Esophagus muscularis mucosa (tissue), 4 donors: ENCODE data around the gene LRRN1. TPM values are rescaled to one million over a fixed set of nuclear protein-coding genes. Genes with fewer than 3 reads are reported as not detected.

Experiments
- DNase-seq: peaks from one replicate; pipeline ENCODE4 v3.0.0-alpha.2; 2017; ENCODE audit errors: extremely low spot score
- H3K27ac ChIP-seq, 4 donors: fragments of 200-600 bp; sonication (generic); replicated peaks in 1 of 4; 1 replicate in 3 of 4; 2 replicates in 1 of 4; pipeline ENCODE4 v1.5.1; 2016 to 2019; ENCODE audit warnings: mild to moderate bottlenecking in 1 of 4
- H3K27me3 ChIP-seq, 4 donors: fragments of 200-600 bp; sonication (generic); one replicate each; pipeline versions ENCODE4 v1.5.1 to v1.6.0; 2016 to 2019
- H3K36me3 ChIP-seq, 4 donors: fragments of 200-600 bp; sonication (generic); one replicate each; pipeline ENCODE4 v1.5.1; 2016 to 2019
- H3K4me1 ChIP-seq, 4 donors: fragments of 200-600 bp; sonication (generic); one replicate each; pipeline ENCODE4 v1.5.1; 2016 to 2019
- H3K4me3 ChIP-seq, 4 donors: fragments of 200-600 bp; sonication (generic); 1 replicate in 2 of 4; 2 replicates in 2 of 4; pipeline ENCODE4 v1.5.1; 2016 to 2019; ENCODE audit warnings: mild to moderate bottlenecking in 4 of 4, moderate library complexity in 1 of 4
- H3K9me3 ChIP-seq, 4 donors: fragments of 200-600 bp; sonication (generic); 1 replicate in 3 of 4; 2 replicates in 1 of 4; pipeline ENCODE4 v1.5.1; 2016 to 2019
- EP300 ChIP-seq: sonication (generic); formaldehyde crosslinking; IDR thresholded peaks from one replicate; pipeline ENCODE4 v1.6.1; 2017; ENCODE audit warnings: antibody characterized with exemption
- POLR2A ChIP-seq: fragments of 450-650 bp; IDR thresholded peaks from one replicate; pipeline ENCODE4 v1.6.1; 2017; ENCODE audit warnings: antibody characterized with exemption, moderate library complexity, mild to moderate bottlenecking, low read depth
- POLR2AphosphoS5 ChIP-seq, 2 donors: sonication (generic); formaldehyde crosslinking; IDR thresholded peaks; one replicate each; pipeline ENCODE4 v1.6.1; 2017; ENCODE audit warnings: antibody characterized with exemption in 2 of 2
- WGBS: methylation state at CpG from one replicate; pipeline ENCODE4 v1.1.5; 2018; 5-methylcytosine and 5-hydroxymethylcytosine counted together
- intact Hi-C: fragments of 100-400 bp; cut with DNase I; formaldehyde crosslinking; loops from one replicate; pipeline ENCODE4 v1.15.1; 2023
- total RNA-seq, 4 donors: library from RNA; depleted of rRNA; stranded (reverse); fragments of >200 nt; gene quantifications; one replicate each; pipeline versions ENCODE4 v1.1.0 to v1.2.1, GENCODE V29; 2016
- TF ChIP-seq, protein P1 (sequence below), 3 experiments: fragments of 200-600 bp in 2 of 3; fragments of 450-650 bp in 1 of 3; sonication (generic) in 2 of 3; IDR thresholded peaks; one replicate each; pipeline ENCODE4 v1.5.1; 2017 to 2019; ENCODE audit warnings: antibody characterized with exemption in 3 of 3, mild to moderate bottlenecking in 2 of 3, moderate library complexity in 1 of 3

LRRN1 gene
- total RNA-seq, 4 donors from 2014 or later = 0.83 to 4.6 (median 2.7) TPM

DNA sequence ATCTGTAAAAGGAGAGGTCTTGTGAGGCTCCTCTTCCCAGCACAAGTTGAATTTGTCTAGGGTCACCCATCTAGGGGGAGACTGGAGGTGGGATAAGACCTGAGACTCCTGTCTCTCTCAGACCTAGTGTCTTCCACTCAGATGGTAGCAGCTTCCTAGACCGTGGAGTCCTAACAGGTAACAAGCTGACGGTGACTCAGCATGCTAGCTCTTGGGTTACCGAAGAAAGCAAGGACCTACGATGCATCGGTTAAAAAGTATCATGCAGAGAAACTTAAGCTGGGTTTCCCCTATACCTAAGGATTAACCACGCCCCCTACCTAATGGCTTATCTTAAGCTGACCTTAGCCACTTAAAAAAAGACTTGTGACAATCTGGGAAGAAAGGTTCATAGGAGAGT is 7.6 kb downstream of the LRRN1 start:
- TF ChIP-seq POLR2AphosphoS5 (IDR thresholded peaks at IDR 0.05) (no peak), EP300 (no peak), POLR2A (no peak)
- TF ChIP-seq, protein P1, sequence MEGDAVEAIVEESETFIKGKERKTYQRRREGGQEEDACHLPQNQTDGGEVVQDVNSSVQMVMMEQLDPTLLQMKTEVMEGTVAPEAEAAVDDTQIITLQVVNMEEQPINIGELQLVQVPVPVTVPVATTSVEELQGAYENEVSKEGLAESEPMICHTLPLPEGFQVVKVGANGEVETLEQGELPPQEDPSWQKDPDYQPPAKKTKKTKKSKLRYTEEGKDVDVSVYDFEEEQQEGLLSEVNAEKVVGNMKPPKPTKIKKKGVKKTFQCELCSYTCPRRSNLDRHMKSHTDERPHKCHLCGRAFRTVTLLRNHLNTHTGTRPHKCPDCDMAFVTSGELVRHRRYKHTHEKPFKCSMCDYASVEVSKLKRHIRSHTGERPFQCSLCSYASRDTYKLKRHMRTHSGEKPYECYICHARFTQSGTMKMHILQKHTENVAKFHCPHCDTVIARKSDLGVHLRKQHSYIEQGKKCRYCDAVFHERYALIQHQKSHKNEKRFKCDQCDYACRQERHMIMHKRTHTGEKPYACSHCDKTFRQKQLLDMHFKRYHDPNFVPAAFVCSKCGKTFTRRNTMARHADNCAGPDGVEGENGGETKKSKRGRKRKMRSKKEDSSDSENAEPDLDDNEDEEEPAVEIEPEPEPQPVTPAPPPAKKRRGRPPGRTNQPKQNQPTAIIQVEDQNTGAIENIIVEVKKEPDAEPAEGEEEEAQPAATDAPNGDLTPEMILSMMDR (IDR thresholded peaks at IDR 0.05) = no peak
- Histone ChIP-seq H3K4me3 (no peak overlapping the region), H3K27me3 (no peaks in the 10 kb centered on the region), H3K4me1 (peaks cover 0 to 3% (median 0%) of the 10 kb centered on the region in 4 donors), H3K36me3 (no peaks in the 10 kb centered on the region), H3K9me3 (no peaks in the 10 kb centered on the region), H3K27ac (no peak overlapping the region)
- no peak for DNase-seq
- intact Hi-C loops = no loop called here
- 82% methylated on average over 6 of the region's 6 CpGs for WGBS

DNA sequence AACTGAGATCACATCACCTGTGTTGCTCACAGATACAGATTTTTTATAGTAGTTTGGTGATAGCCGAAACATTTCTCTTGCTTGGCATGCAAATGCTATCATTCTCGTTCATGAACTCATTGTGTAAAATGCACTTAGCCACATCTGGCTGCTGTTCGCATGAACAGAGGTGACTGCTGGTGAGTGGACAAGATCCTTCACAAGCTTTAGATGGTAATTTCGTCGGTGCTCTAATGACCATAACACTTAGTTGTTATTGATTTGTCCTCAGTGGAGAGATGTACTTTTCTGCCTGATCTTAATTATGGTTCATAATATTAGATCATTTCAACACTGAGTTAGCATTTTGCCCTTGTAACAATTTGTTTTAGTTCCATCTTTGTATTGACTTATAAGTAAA is 13.8 kb downstream of the LRRN1 start:
- DNase-seq = no peak
- intact Hi-C loops = no loop called here
- no peaks in the 10 kb centered on the region for H3K36me3 ChIP-seq
- no peaks in the 10 kb centered on the region for H3K27me3 ChIP-seq
- 86% methylated on average over 5 of the region's 5 CpGs for WGBS
- no peaks in the 10 kb centered on the region for H3K9me3 ChIP-seq
- no peaks in the 10 kb centered on the region for H3K4me1 ChIP-seq
- H3K27ac ChIP-seq = no peak overlapping the region
- TF ChIP-seq POLR2A = no peak
- TF ChIP-seq POLR2AphosphoS5 (IDR thresholded peaks at IDR 0.05) = no peak
- TF ChIP-seq, protein P1 (IDR thresholded peaks at IDR 0.05) = no peak
- TF ChIP-seq EP300 = no peak
- no peak overlapping the region for H3K4me3 ChIP-seq

DNA sequence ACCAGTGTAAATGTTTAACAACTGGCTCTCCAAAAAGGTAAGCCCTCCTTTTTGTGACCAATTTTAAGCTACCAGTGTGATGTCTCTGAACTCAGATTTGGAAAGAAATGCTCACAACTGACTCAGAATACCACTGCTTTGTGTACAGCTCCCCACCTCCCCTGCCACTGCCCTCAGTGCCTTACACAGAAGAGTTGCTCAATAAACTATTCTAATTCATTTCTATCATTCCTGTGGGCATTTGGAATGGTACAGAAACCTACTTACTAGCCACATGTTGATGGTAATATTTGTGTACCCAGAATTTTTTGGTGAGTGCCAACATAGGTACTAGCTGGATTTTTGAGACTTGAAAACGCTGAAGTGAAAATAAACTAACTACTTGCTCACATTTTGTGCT is 16.0 kb downstream of the LRRN1 start:
- DNase-seq = no peak
- Histone ChIP-seq H3K4me3 (no peak overlapping the region), H3K4me1 (no peaks in the 10 kb centered on the region), H3K27me3 (no peaks in the 10 kb centered on the region), H3K27ac (no peak overlapping the region), H3K9me3 (no peaks in the 10 kb centered on the region), H3K36me3 (no peaks in the 10 kb centered on the region)
- TF ChIP-seq EP300 (no peak), POLR2AphosphoS5 (IDR thresholded peaks at IDR 0.05) (no peak), POLR2A (no peak)
- TF ChIP-seq, protein P1 (IDR thresholded peaks at IDR 0.05) = no peak
- intact Hi-C loops = no loop called here
- WGBS = 81% methylated on average over 1 of the region's 1 CpG

DNA sequence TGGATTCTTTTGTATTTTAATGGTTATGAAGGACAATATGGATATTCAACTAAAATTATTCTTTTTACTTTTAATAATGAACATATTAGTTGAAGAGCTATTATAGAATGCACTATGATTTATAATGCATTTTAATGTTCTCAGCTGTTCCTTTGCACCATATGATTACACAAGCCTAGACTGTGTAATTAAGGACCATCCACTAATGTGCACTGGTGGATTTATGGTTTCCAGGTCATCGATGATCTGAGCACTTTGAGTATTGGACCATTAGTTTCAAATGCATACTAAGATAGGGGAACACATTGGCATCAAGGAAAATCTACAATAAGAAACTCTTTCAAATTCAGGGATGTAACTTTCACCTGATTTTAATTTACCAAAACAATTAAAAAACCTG is 16.8 kb downstream of the LRRN1 start:
- 85% methylated on average over 1 of the region's 1 CpG for WGBS

More for the DNA sequence above, 16.8 kb downstream of the LRRN1 start:
- TF ChIP-seq, protein P1 (IDR thresholded peaks at IDR 0.05) = no peak
- TF ChIP-seq POLR2A (no peak), POLR2AphosphoS5 (IDR thresholded peaks at IDR 0.05) (no peak), EP300 (no peak)
- DNase-seq = no peak
- Histone ChIP-seq H3K27ac (no peak overlapping the region), H3K9me3 (no peaks in the 10 kb centered on the region), H3K4me1 (no peaks in the 10 kb centered on the region), H3K36me3 (no peaks in the 10 kb centered on the region), H3K4me3 (no peak overlapping the region), H3K27me3 (no peaks in the 10 kb centered on the region)
- intact Hi-C loops = no loop called here
